C4-2B (cell line): ENCODE results near the gene TH.

Experiments used
- H3K27ac ChIP-seq: fragments of 450-650 bp; 2 replicates; pipeline ENCODE4 v1.5.1; 2017
- ZFX ChIP-seq: fragments of 450-650 bp; IDR thresholded peaks from 2 replicates; pipeline ENCODE4 v1.6.1; 2017
- TF ChIP-seq, protein P1 (sequence below): fragments of 450-650 bp; conservative IDR thresholded peaks from 2 replicates; pipeline ENCODE4 v1.5.1; 2017; ENCODE audit warnings: mild to moderate bottlenecking

Gene TH

DNA sequence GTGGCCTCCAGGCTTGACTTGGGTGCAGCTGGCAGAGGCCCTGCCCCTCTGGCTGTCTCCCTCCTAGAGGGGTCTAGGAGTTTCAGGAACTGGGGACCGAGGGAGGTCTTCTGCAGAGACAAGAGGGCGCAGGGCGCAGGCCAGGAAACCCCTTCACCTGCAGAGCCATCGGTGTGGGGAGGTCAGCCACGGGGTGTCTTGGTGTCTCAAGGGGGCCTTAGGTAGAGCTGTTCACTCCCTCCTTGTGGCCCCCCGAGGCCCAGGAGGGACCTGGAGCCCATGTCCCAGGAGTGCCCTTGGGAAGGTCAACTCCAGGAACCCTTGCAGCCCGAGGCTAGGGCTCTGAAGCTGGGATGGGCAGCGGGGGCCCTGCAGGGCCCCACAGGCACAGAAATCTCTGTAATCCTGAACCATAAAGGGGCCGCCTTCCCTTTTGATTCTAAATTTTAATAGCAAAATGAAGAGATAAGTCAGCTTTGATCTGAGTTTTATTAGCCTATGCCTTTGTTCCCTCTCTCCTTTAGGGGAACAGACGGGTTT lies 31.4 kb upstream of the TH start:
- H3K27ac ChIP-seq: peak overlapping the region; percentile 87
- no peak for TF ChIP-seq ZFX

- TF ChIP-seq, protein P1, sequence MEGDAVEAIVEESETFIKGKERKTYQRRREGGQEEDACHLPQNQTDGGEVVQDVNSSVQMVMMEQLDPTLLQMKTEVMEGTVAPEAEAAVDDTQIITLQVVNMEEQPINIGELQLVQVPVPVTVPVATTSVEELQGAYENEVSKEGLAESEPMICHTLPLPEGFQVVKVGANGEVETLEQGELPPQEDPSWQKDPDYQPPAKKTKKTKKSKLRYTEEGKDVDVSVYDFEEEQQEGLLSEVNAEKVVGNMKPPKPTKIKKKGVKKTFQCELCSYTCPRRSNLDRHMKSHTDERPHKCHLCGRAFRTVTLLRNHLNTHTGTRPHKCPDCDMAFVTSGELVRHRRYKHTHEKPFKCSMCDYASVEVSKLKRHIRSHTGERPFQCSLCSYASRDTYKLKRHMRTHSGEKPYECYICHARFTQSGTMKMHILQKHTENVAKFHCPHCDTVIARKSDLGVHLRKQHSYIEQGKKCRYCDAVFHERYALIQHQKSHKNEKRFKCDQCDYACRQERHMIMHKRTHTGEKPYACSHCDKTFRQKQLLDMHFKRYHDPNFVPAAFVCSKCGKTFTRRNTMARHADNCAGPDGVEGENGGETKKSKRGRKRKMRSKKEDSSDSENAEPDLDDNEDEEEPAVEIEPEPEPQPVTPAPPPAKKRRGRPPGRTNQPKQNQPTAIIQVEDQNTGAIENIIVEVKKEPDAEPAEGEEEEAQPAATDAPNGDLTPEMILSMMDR: no peak
- TF ChIP-seq ZFX: peak; percentile 61; the same call in 1 of the 2 replicates
- peak overlapping the region; percentile 87 for H3K27ac ChIP-seq
Observed at GRCh38 chr11:2202071-2202899, 30.7 kb upstream of the TH start.

DNA sequence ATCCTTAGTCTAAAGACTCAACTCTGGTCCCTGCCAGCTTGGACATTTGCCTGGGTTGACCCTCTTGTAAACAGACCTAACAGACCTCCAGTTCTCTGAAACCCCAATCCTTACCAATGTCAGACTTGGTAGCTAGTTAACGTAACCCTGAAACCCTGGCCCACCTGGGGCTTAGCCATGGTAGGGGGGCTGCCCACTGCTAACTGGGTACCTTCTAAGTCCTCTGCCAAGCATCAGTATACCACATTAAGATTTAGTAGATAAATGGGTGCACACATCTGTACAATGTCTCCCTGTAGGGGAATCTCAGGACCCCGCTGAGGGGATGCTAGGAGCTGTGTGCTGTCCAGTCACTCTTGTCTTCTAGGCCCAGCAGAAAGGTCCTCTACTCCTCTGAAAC lies 29.9 kb upstream of the TH start:
- H3K27ac ChIP-seq: peak overlapping the region; percentile 87
- TF ChIP-seq ZFX: no peak
- TF ChIP-seq, protein P1: no peak

GRCh38 chr11:2200957-2201519 lies 29.4 kb upstream of the TH start:
- TF ChIP-seq, protein P1: no peak
- TF ChIP-seq ZFX: no peak
- no peak overlapping the region for H3K27ac ChIP-seq

DNA sequence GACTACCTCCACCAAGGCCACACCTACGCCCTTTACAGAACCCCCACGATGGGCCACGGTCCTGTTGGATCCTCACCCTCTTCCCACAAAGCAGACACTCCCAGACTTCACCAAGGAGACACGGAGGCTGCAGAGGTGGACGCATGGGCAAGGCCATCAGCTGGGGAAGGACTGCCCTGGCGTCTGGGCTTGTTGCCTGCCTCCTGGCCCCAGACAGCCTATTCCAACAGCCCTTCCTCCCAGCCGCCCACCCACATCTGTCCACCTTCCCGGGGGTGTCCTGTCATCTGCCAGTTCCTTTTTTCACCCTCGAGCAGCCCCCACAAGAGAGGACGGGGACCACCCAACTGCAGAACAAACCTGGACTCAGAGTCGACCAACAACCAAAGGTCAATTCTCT lies 28.9 kb upstream of the TH start:
- no peak for TF ChIP-seq ZFX
- TF ChIP-seq, protein P1: no peak
- H3K27ac ChIP-seq: no peak overlapping the region

- no peak for TF ChIP-seq ZFX
- TF ChIP-seq, protein P1: no peak
- no peak overlapping the region for H3K27ac ChIP-seq
Observed at GRCh38 chr11:2199466-2200341, 28.1 kb upstream of the TH start.

- H3K27ac ChIP-seq: no peak overlapping the region
- TF ChIP-seq, protein P1: no peak
Observed at GRCh38 chr11:2198621-2199365, 27.2 kb upstream of the TH start.
